Adipocyte (in vitro differentiated cells): ENCODE measurements around the gene DOCK1.
"Not testable (repeated sequence)": the region's sequence is repeated elsewhere in the genome, so short reads cannot be mapped to it uniquely, and the experiment has no call there.

Experiments
- DNase-seq: peaks from one replicate; pipeline ENCODE4 v3.0.0-alpha.2; 2015; ENCODE audit warnings: low read depth
- H3K27me3 ChIP-seq: replicated peaks from 2 replicates; pipeline ENCODE4 v1.7.0; 2013; ENCODE audit warnings: mild to moderate bottlenecking, low read length, moderate library complexity; ENCODE audit not compliant: control insufficient read depth, insufficient read depth
- H3K36me3 ChIP-seq: 2 replicates; pipeline ENCODE4 v1.7.0; 2013; ENCODE audit warnings: low read length, mild to moderate bottlenecking, moderate library complexity; ENCODE audit not compliant: control insufficient read depth, insufficient read depth, severe bottlenecking
- H3K4me1 ChIP-seq: 2 replicates; pipeline ENCODE4 v1.7.0; 2013; ENCODE audit warnings: mild to moderate bottlenecking, low read length, moderate library complexity; ENCODE audit not compliant: control insufficient read depth, insufficient read depth
- H3K4me3 ChIP-seq: 2 replicates; pipeline ENCODE4 v1.7.0; 2013; ENCODE audit warnings: mild to moderate bottlenecking, low read length, moderate library complexity
- H3K9ac ChIP-seq: 2 replicates; pipeline ENCODE4 v1.7.0; 2013; ENCODE audit warnings: mild to moderate bottlenecking, low read length, moderate library complexity
- H3K9me3 ChIP-seq: 2 replicates; pipeline ENCODE4 v1.7.0; 2013; ENCODE audit warnings: mild to moderate bottlenecking, low read length, moderate library complexity; ENCODE audit not compliant: control insufficient read depth

Gene DOCK1

GRCh38 chr10:126914561-126914960 lies 9.3 kb downstream of the DOCK1 start:
- Histone ChIP-seq H3K27me3 (no peaks in the 10 kb centered on the region), H3K36me3 (no peaks in the 10 kb centered on the region), H3K4me3 (no peak overlapping the region), H3K9me3 (no peaks in the 10 kb centered on the region), H3K4me1 (peaks cover 4% of the 10 kb centered on the region), H3K9ac (no peak overlapping the region)
- DNase-seq = no peak

GRCh38 chr10:126916952-126917351 lies 11.7 kb downstream of the DOCK1 start:
- H3K4me1 ChIP-seq, H3K9ac ChIP-seq, H3K9me3 ChIP-seq, DNase-seq, H3K4me3 ChIP-seq, H3K27me3 ChIP-seq, H3K36me3 ChIP-seq: not testable (repeated sequence)

- Histone ChIP-seq H3K4me3 (no peak overlapping the region), H3K9me3 (no peaks in the 10 kb centered on the region), H3K9ac (no peak overlapping the region), H3K36me3 (no peaks in the 10 kb centered on the region), H3K4me1 (peaks cover 11% of the 10 kb centered on the region), H3K27me3 (no peaks in the 10 kb centered on the region)
- DNase-seq = no peak
Observed at GRCh38 chr10:126917375-126917774, 12.1 kb downstream of the DOCK1 start.

GRCh38 chr10:126917975-126918908 lies 13.0 kb downstream of the DOCK1 start:
- no peak overlapping the region for H3K9ac ChIP-seq
- no peak overlapping the region for H3K4me3 ChIP-seq
- no peaks in the 10 kb centered on the region for H3K9me3 ChIP-seq
- H3K36me3 ChIP-seq = no peaks in the 10 kb centered on the region
- peaks cover 11% of the 10 kb centered on the region for H3K4me1 ChIP-seq
- no peaks in the 10 kb centered on the region for H3K27me3 ChIP-seq
- DNase-seq = no peak

GRCh38 chr10:126919426-126919825 lies 14.2 kb downstream of the DOCK1 start:
- Histone ChIP-seq H3K36me3 (no peaks in the 10 kb centered on the region), H3K4me3 (no peak overlapping the region), H3K9me3 (no peaks in the 10 kb centered on the region), H3K9ac (no peak overlapping the region), H3K27me3 (no peaks in the 10 kb centered on the region), H3K4me1 (peaks cover 11% of the 10 kb centered on the region)
- DNase-seq = no peak

- no peak overlapping the region for H3K4me3 ChIP-seq
- no peaks in the 10 kb centered on the region for H3K9me3 ChIP-seq
- no peaks in the 10 kb centered on the region for H3K36me3 ChIP-seq
- peaks cover 16% of the 10 kb centered on the region for H3K4me1 ChIP-seq
- no peak overlapping the region for H3K9ac ChIP-seq
- H3K27me3 ChIP-seq = no peaks in the 10 kb centered on the region
- DNase-seq = no peak
Observed at GRCh38 chr10:126921162-126921561, 15.9 kb downstream of the DOCK1 start.

GRCh38 chr10:126921974-126922525 lies 16.8 kb downstream of the DOCK1 start:
- Histone ChIP-seq H3K9me3 (no peaks in the 10 kb centered on the region), H3K4me1 (peaks cover 16% of the 10 kb centered on the region), H3K4me3 (no peak overlapping the region), H3K9ac (no peak overlapping the region), H3K27me3 (no peaks in the 10 kb centered on the region), H3K36me3 (peaks cover 2% of the 10 kb centered on the region)
- peak; percentile 51 for DNase-seq

- Histone ChIP-seq H3K36me3 (peaks cover 12% of the 10 kb centered on the region), H3K4me3 (no peak overlapping the region), H3K27me3 (no peaks in the 10 kb centered on the region), H3K9me3 (no peaks in the 10 kb centered on the region), H3K4me1 (peaks cover 12% of the 10 kb centered on the region), H3K9ac (no peak overlapping the region)
- DNase-seq = no peak
Observed at GRCh38 chr10:126924180-126924914, 19.1 kb downstream of the DOCK1 start.

GRCh38 chr10:126924915-126925300 lies 19.7 kb downstream of the DOCK1 start:
- no peaks in the 10 kb centered on the region for H3K27me3 ChIP-seq
- no peak for DNase-seq
- H3K36me3 ChIP-seq = peaks cover 12% of the 10 kb centered on the region
- no peak overlapping the region for H3K4me3 ChIP-seq
- H3K9ac ChIP-seq = no peak overlapping the region
- no peaks in the 10 kb centered on the region for H3K9me3 ChIP-seq
- peaks cover 12% of the 10 kb centered on the region for H3K4me1 ChIP-seq

- Histone ChIP-seq H3K36me3 (peaks cover 12% of the 10 kb centered on the region), H3K4me1 (peaks cover 23% of the 10 kb centered on the region), H3K9me3 (no peaks in the 10 kb centered on the region), H3K27me3 (no peaks in the 10 kb centered on the region), H3K4me3 (no peak overlapping the region), H3K9ac (no peak overlapping the region)
- no peak for DNase-seq
Observed at GRCh38 chr10:126926568-126926967, 21.3 kb downstream of the DOCK1 start.

- Histone ChIP-seq H3K4me1 (peaks cover 20% of the 10 kb centered on the region), H3K4me3 (no peak overlapping the region), H3K27me3 (no peaks in the 10 kb centered on the region), H3K36me3 (peaks cover 12% of the 10 kb centered on the region), H3K9me3 (no peaks in the 10 kb centered on the region), H3K9ac (no peak overlapping the region)
- DNase-seq = no peak
Observed at GRCh38 chr10:126927799-126928198, 22.6 kb downstream of the DOCK1 start.
